B cell (primary cell): ENCODE results near the gene LRP2BP. TPM values are rescaled to one million over a fixed set of nuclear protein-coding genes. Genes with fewer than 3 reads are reported as not detected.

Experiments
- polyA plus RNA-seq: library from polyadenylated mRNA; depleted of rRNA; stranded (reverse); fragments of >200 nt; gene quantifications from 2 replicates; pipeline ENCODE4 v1.2.3, GENCODE V29; 2012
- small RNA-seq: library from RNA; depleted of rRNA; stranded (forward); fragments of <200 nt; gene quantifications from one replicate; pipeline ENCODE3, GENCODE V24; 2012; ENCODE audit warnings: low replicate concordance, low read depth; ENCODE audit not compliant: insufficient read length
- total RNA-seq, 2 donors: library from RNA; stranded (reverse); fragments of 120-200 nt in 1 of 2; gene quantifications; 1 replicate in 1 of 2; 2 replicates in 1 of 2; pipeline versions ENCODE4 v1.2.3 to v1.2.4, GENCODE V29; 2013 to 2022

Gene LRP2BP
- total and polyA plus RNA-seq, 2 donors (not counting 1 experiment from before 2014, with no cell fraction given), result 0.15 to 1.6 TPM

Small RNA genes within 50 kb of the gene (small RNA-seq; reads per million reads assigned to genes)
- not detected for gene RF00019

Other genes with a start within 250 kb of the LRP2BP start
- 32.0 and 32.4 TPM in 2 replicates for gene CFAP97, start 191.9 kb downstream of the LRP2BP start, total RNA-seq
- 9.3 and 11.3 TPM in 2 replicates for gene CFAP97, start 191.9 kb downstream of the LRP2BP start, polyA plus RNA-seq
- gene SNX25, start 186.3 kb downstream of the LRP2BP start, total RNA-seq, result 77.6 and 83.8 TPM in 2 replicates
- gene SNX25, start 186.3 kb downstream of the LRP2BP start, polyA plus RNA-seq, result 12.0 and 24.2 TPM in 2 replicates
- 22.8 and 29.6 TPM in 2 replicates for gene ANKRD37, start 917 bp upstream of the LRP2BP start, total RNA-seq
- 30.6 and 64.9 TPM in 2 replicates for gene ANKRD37, start 917 bp upstream of the LRP2BP start, polyA plus RNA-seq
- 20.6 and 24.4 TPM in 2 replicates for gene UFSP2, start 30.0 kb upstream of the LRP2BP start, total RNA-seq
- 9.5 and 12.2 TPM in 2 replicates for gene UFSP2, start 30.0 kb upstream of the LRP2BP start, polyA plus RNA-seq
- gene CCDC110, start 75.8 kb upstream of the LRP2BP start, total RNA-seq, result 1.6 and 2.3 TPM in 2 replicates
- 0.04 TPM in 1 of 2 replicates, not detected in the other for gene CCDC110, start 75.8 kb upstream of the LRP2BP start, polyA plus RNA-seq
- gene PDLIM3, start 139.6 kb upstream of the LRP2BP start, total RNA-seq, result 0.07 and 0.15 TPM in 2 replicates
- not detected in 2 replicates for gene PDLIM3, start 139.6 kb upstream of the LRP2BP start, polyA plus RNA-seq